ENCODE data around the gene GFER.

GFER gene

GRCh38 chr16:1941162-1942046 is 42.6 kb upstream of the GFER start:
- DNase-seq (ENCODE audit: low read depth), result no peak
- no peak overlapping the region for H3K4me3 ChIP-seq (ENCODE audit: low read length)
- TF ChIP-seq CTCF (conservative IDR thresholded peaks at IDR 0.05; ENCODE audit: low read depth, low read length), result no peak

GRCh38 chr16:1942047-1942809 is 41.8 kb upstream of the GFER start:
- no peak for DNase-seq (ENCODE audit: low read depth)
- no peak for TF ChIP-seq CTCF (conservative IDR thresholded peaks at IDR 0.05; ENCODE audit: low read depth, low read length)
- peak overlapping the region; percentile 85 for H3K4me3 ChIP-seq (ENCODE audit: low read length)

- peak within 1 kb of the TSS; percentile 85 for H3K4me3 ChIP-seq (ENCODE audit: low read length)
- peak; percentile 89 for DNase-seq (ENCODE audit: low read depth)
- TF ChIP-seq CTCF (conservative IDR thresholded peaks at IDR 0.05; ENCODE audit: low read depth, low read length), result no peak
Measured at GRCh38 chr16:1942810-1943726, 40.9 kb upstream of the GFER start, which contains the start of gene MSRB1. TSS of gene MSRB1 (minus strand) at chr16:1943199. CDS start at chr16:1943156, 43 bp downstream.

- no peak for TF ChIP-seq CTCF (conservative IDR thresholded peaks at IDR 0.05; ENCODE audit: low read depth, low read length)
- DNase-seq (ENCODE audit: low read depth), result no peak
- no peak overlapping the region for H3K4me3 ChIP-seq (ENCODE audit: low read length)
Measured at GRCh38 chr16:1944612-1945199, 39.3 kb upstream of the GFER start.

GRCh38 chr16:1945559-1946391 is 38.2 kb upstream of the GFER start:
- no peak for DNase-seq (ENCODE audit: low read depth)
- H3K4me3 ChIP-seq (ENCODE audit: low read length), result no peak overlapping the region
- TF ChIP-seq CTCF (conservative IDR thresholded peaks at IDR 0.05; ENCODE audit: low read depth, low read length), result no peak
